H1 (cell line): ENCODE results near the gene ZFYVE27. TPM values are rescaled to one million over a fixed set of nuclear protein-coding genes. Genes with fewer than 3 reads are reported as not detected.
A peak's percentile ranks its signal among the peaks of the same experiment; 100 is the strongest.

ENCODE experiments used
- CTCF ChIA-PET: fragments of 300-600 bp; sonication (Branson Sonifier 250); formaldehyde crosslinking; loops from one replicate; lab custom pipeline; 2021; ENCODE audit not compliant: partially characterized antibody; lab: Charles Lee
- POLR2A ChIA-PET: fragments of 300-600 bp; sonication (Branson Sonifier 250); formaldehyde crosslinking; loops from one replicate; lab custom pipeline; 2021; ENCODE audit warnings: inconsistent platforms; ENCODE audit not compliant: partially characterized antibody; lab: Charles Lee
- DNase-seq, 2 experiments: peaks; one replicate each; pipeline versions ENCODE4 v3.0.0 to v3.0.0-alpha.2; 2010 to 2022; ENCODE audit warnings: low spot score in 2 of 2, low read depth in 1 of 2, mixed read lengths in 1 of 2
- FAIRE-seq: peaks from 2 replicates; lab custom pipeline; 2011; peaks lifted over from hg19 to GRCh38; lab: Jason Lieb, UNC
- H2AFZ ChIP-seq: 2 replicates; pipeline ENCODE4 v1.8.1; 2012; ENCODE audit warnings: low read length, inconsistent platforms
- H2AK5ac ChIP-seq: 2 replicates; pipeline ENCODE4 v1.6.1; 2013; ENCODE audit warnings: low read depth, low read length
- H2BK120ac ChIP-seq: replicated peaks from 2 replicates; pipeline ENCODE3; 2013; ENCODE audit warnings: low read depth, low read length, inconsistent platforms
- H2BK12ac ChIP-seq: 2 replicates; pipeline ENCODE4 v1.6.1; 2013; ENCODE audit warnings: low read depth, low read length
- H2BK15ac ChIP-seq: 2 replicates; pipeline ENCODE4 v1.6.1; 2013; ENCODE audit warnings: low read length
- H2BK20ac ChIP-seq: 2 replicates; pipeline ENCODE4 v1.6.1; 2013; ENCODE audit warnings: low read length
- H2BK5ac ChIP-seq: 2 replicates; pipeline ENCODE4 v1.6.1; 2013; ENCODE audit warnings: low read depth, low read length
- H3K14ac ChIP-seq: 2 replicates; pipeline ENCODE4 v1.6.1; 2013; ENCODE audit warnings: inconsistent platforms; ENCODE audit not compliant: insufficient read length
- H3K18ac ChIP-seq: 2 replicates; pipeline ENCODE4 v1.6.1; 2013; ENCODE audit warnings: low read length; ENCODE audit errors: extremely low read depth
- H3K23ac ChIP-seq: 2 replicates; pipeline ENCODE4 v1.6.1; 2013; ENCODE audit warnings: inconsistent platforms; ENCODE audit not compliant: insufficient read length
- H3K23me2 ChIP-seq: 2 replicates; pipeline ENCODE4 v1.6.1; 2013; ENCODE audit warnings: low read depth, low read length
- H3K27ac ChIP-seq: 2 replicates; pipeline ENCODE4 v1.6.1; 2011; ENCODE audit warnings: low read depth, low read length, inconsistent platforms
- H3K27me3 ChIP-seq, 4 experiments: replicated peaks in 1 of 4; 1 replicate in 1 of 4; 2 replicates in 3 of 4; pipeline versions ENCODE4 v1.6.1 to v1.8.1; 2011 to 2013; ENCODE audit warnings: low read length in 3 of 4, mild to moderate bottlenecking in 3 of 4, inconsistent platforms in 2 of 4, mixed read lengths in 2 of 4, moderate library complexity in 1 of 4; ENCODE audit not compliant: control insufficient read depth in 3 of 4, insufficient read depth in 3 of 4; ENCODE audit errors: extremely low read depth in 1 of 4
- H3K36me3 ChIP-seq, 4 experiments: 2 replicates each; pipeline versions ENCODE4 v1.6.1 to v1.8.1; 2011 to 2013; ENCODE audit warnings: mild to moderate bottlenecking in 4 of 4, low read length in 3 of 4, moderate library complexity in 2 of 4, control low read depth in 1 of 4, inconsistent platforms in 1 of 4; ENCODE audit not compliant: insufficient read depth in 4 of 4, control insufficient read depth in 2 of 4
- H3K4ac ChIP-seq: replicated peaks from 2 replicates; pipeline ENCODE3; 2013; ENCODE audit warnings: low read length, low read depth, mixed read lengths, inconsistent platforms; ENCODE audit not compliant: insufficient read length
- H3K4me1 ChIP-seq, 4 experiments: replicated peaks in 1 of 4; 1 replicate in 1 of 4; 2 replicates in 3 of 4; pipeline versions ENCODE4 v1.6.1 to v1.8.1; 2011 to 2013; ENCODE audit warnings: low read length in 3 of 4, inconsistent platforms in 2 of 4, mixed read lengths in 1 of 4; ENCODE audit not compliant: insufficient read depth in 4 of 4, control insufficient read depth in 3 of 4
- H3K4me2 ChIP-seq, 2 experiments: 2 replicates each; pipeline versions ENCODE4 v1.6.1 to v1.8.1; 2011 to 2013; ENCODE audit warnings: low read depth in 2 of 2, low read length in 2 of 2, control low read depth in 1 of 2, inconsistent platforms in 1 of 2, mild to moderate bottlenecking in 1 of 2; ENCODE audit not compliant: insufficient read depth in 1 of 2
- H3K4me3 ChIP-seq, 4 experiments: fragments of 200-600, 300-600 bp in 1 of 4; sonication (generic), shearing (Covaris generic), sonication (Bioruptor Twin) in 1 of 4; 2 replicates each; pipeline versions ENCODE4 v1.5.1 to v1.8.1; 2011 to 2016; ENCODE audit warnings: low read length in 4 of 4, low read depth in 3 of 4, control low read depth in 2 of 4, inconsistent platforms in 2 of 4, mild to moderate bottlenecking in 2 of 4, mixed read lengths in 1 of 4, moderate library complexity in 1 of 4; ENCODE audit not compliant: insufficient read depth in 2 of 4; ENCODE audit errors: extremely low read depth in 1 of 4
- H3K56ac ChIP-seq: replicated peaks from 2 replicates; pipeline ENCODE3; 2013; ENCODE audit warnings: low read depth, mild to moderate bottlenecking, mixed read lengths, low read length, inconsistent platforms; ENCODE audit not compliant: insufficient read length
- H3K79me1 ChIP-seq: 2 replicates; pipeline ENCODE4 v1.6.1; 2013; ENCODE audit warnings: low read depth, low read length, control low read depth
- H3K79me2 ChIP-seq, 2 experiments: 2 replicates each; pipeline versions ENCODE4 v1.6.1 to v1.8.1; 2012 to 2013; ENCODE audit warnings: low read length in 2 of 2, mild to moderate bottlenecking in 2 of 2, inconsistent platforms in 1 of 2; ENCODE audit not compliant: insufficient read depth in 2 of 2, control insufficient read depth in 1 of 2
- H3K9ac ChIP-seq, 4 experiments: replicated peaks in 1 of 4; 1 replicate in 1 of 4; 2 replicates in 3 of 4; pipeline versions ENCODE4 v1.6.1 to v1.8.1; 2011 to 2013; ENCODE audit warnings: low read depth in 3 of 4, low read length in 3 of 4, control low read depth in 2 of 4, mild to moderate bottlenecking in 2 of 4, moderate library complexity in 2 of 4, inconsistent platforms in 1 of 4; ENCODE audit errors: extremely low read depth in 1 of 4
- H3K9me3 ChIP-seq, 2 experiments: 2 replicates each; pipeline versions ENCODE4 v1.6.1 to v1.8.1; 2012 to 2013; ENCODE audit warnings: mild to moderate bottlenecking in 2 of 2, moderate library complexity in 2 of 2, control low read depth in 1 of 2, inconsistent platforms in 1 of 2, low read depth in 1 of 2, low read length in 1 of 2, mixed read lengths in 1 of 2; ENCODE audit not compliant: insufficient read depth in 2 of 2
- H4K20me1 ChIP-seq, 2 experiments: replicated peaks in 1 of 2; 2 replicates each; pipeline versions ENCODE3 to v1.8.1; 2011 to 2013; ENCODE audit warnings: inconsistent platforms in 2 of 2, low read length in 2 of 2, mild to moderate bottlenecking in 1 of 2; ENCODE audit not compliant: insufficient read depth in 2 of 2, control insufficient read depth in 1 of 2
- H4K5ac ChIP-seq: 2 replicates; pipeline ENCODE4 v1.6.1; 2013; ENCODE audit warnings: low read length, low read depth, mixed read lengths, inconsistent platforms; ENCODE audit not compliant: insufficient read length
- H4K8ac ChIP-seq: 2 replicates; pipeline ENCODE4 v1.8.0; 2013; ENCODE audit warnings: mild to moderate bottlenecking, moderate library complexity, low read length, inconsistent platforms; ENCODE audit not compliant: insufficient read depth; ENCODE audit errors: extremely low read depth
- H4K91ac ChIP-seq: replicated peaks from 2 replicates; pipeline ENCODE3; 2013; ENCODE audit warnings: low read length, mixed read lengths, inconsistent platforms; ENCODE audit not compliant: insufficient read length
- ASH2L ChIP-seq: fragments of 200-600, 300-600 bp; sonication (generic); IDR thresholded peaks from one replicate; pipeline ENCODE4 v1.7.1; 2017; ENCODE audit warnings: low read length
- KDM1A ChIP-seq: fragments of 200-600, 300-600 bp; sonication (generic); IDR thresholded peaks from 2 replicates; pipeline ENCODE4 v1.7.1; 2016; ENCODE audit warnings: mild to moderate bottlenecking, low read length, borderline replicate concordance
- KDM5A ChIP-seq: fragments of 200-600 bp; IDR thresholded peaks from 2 replicates; pipeline ENCODE4 v1.7.1; 2012; ENCODE audit warnings: mild to moderate bottlenecking, low read length, inconsistent platforms, mixed read lengths
- RBBP5 ChIP-seq: IDR thresholded peaks from 2 replicates; pipeline ENCODE4 v1.7.1; 2012; ENCODE audit warnings: low read depth, mild to moderate bottlenecking, inconsistent platforms, low read length, moderate library complexity, borderline replicate concordance
- SP1 ChIP-seq: IDR thresholded peaks from 2 replicates; pipeline ENCODE4 v1.6.1; 2011; ENCODE audit warnings: low read depth, low read length
- SUZ12 ChIP-seq: fragments of 200-600 bp; sonication (generic); IDR thresholded peaks from 2 replicates; pipeline ENCODE4 v1.6.1; 2012; ENCODE audit warnings: mild to moderate bottlenecking, inconsistent platforms, low read length, moderate library complexity, mixed read lengths
- WGBS, 2 experiments: shearing (Covaris generic) in 1 of 2; methylation state at CpG; one replicate each; pipeline versions ENCODE4 v1.1.6 to v1.1.7; 2013 to 2015; ENCODE audit warnings: low lambda C conversion rate in 2 of 2, mixed read lengths in 2 of 2, inconsistent platforms in 1 of 2, low coverage in 1 of 2, missing lambda C conversion rate in 1 of 2; ENCODE audit not compliant: insufficient replicate concordance in 2 of 2, insufficient coverage in 1 of 2, insufficient read length in 1 of 2; ENCODE audit errors: extremely low coverage in 1 of 2, missing lambda C conversion rate in 1 of 2; 5-methylcytosine and 5-hydroxymethylcytosine counted together
- polyA plus RNA-seq, 7 experiments: library from polyadenylated mRNA; depleted of rRNA in 3 of 7; stranded (reverse) in 5 of 7; unstranded in 2 of 7; fragments of >200 nt in 5 of 7; fragments of 200-250 nt in 2 of 7; gene quantifications; 1 replicate in 5 of 7; 2 replicates in 1 of 7; 4 replicates in 1 of 7; pipeline versions ENCODE4 v1.2.1 to v1.2.3, GENCODE V29; 2011 to 2013; ENCODE audit warnings: missing spikeins in 2 of 7, mixed read lengths in 2 of 7
- total RNA-seq: library from RNA; stranded (reverse); fragmentation: NEBNext Ultra II Directional; extraction: Animal tissue kit (Norgen Biotek cat#: 25700); gene quantifications from 2 replicates; pipeline ENCODE4 v1.2.1, GENCODE V29; 2021

ZFYVE27 gene
- total and polyA plus RNA-seq, 2 of the 8 experiments (the other 6 are each of a cell fraction or from before 2014, with no cell fraction given) = 16.6 to 19.8 TPM

GRCh38 chr10:97708167-97708566 lies 28.8 kb upstream of the ZFYVE27 start:
- no peaks in the 10 kb centered on the region for H3K79me2 ChIP-seq
- no peak overlapping the region for H4K91ac ChIP-seq
- ChIA-PET CTCF (interaction anchor here (0.5 to 20.9 kb wide), 9 partner anchors 8 to 1242 kb away, joined by 3 to 773 read pairs (median 50); partner anchors contain the start of genes AVPI1, MARVELD1 and ZFYVE27), POLR2A (interaction anchor here (1.1 to 12.5 kb wide), 3 partner anchors 10 to 24 kb away, joined by 3 to 234 read pairs (median 3); partner anchors contain the start of gene ZFYVE27)
- WGBS, 2 experiments = 89% methylated on average over 2 of the region's 2 CpGs; no CpG with 5 or more reads in 1 of the 2 experiments
- no peak overlapping the region for H2BK20ac ChIP-seq
- H4K5ac ChIP-seq = no peak overlapping the region
- no peak for FAIRE-seq
- no peak overlapping the region for H3K4ac ChIP-seq
- peaks cover 4 to 7% (median 6%) of the 10 kb centered on the region in 4 experiments; a peak in 6 of 7 replicates for H3K4me1 ChIP-seq
- TF ChIP-seq RBBP5 (no peak), SP1 (no peak), SUZ12 (no peak), KDM1A (no peak), ASH2L (no peak), KDM5A (no peak)
- no peak for DNase-seq
- H3K9ac ChIP-seq = no peak overlapping the region
- H3K36me3 ChIP-seq = no peaks in the 10 kb centered on the region
- peaks cover 6% of the 10 kb centered on the region for H3K23me2 ChIP-seq
- no peak overlapping the region for H3K27ac ChIP-seq
- 0 out of 2 replicates have a peak overlapping the region, but pooled peaks have one; percentile 33 for H2AK5ac ChIP-seq
- no peak overlapping the region for H3K4me3 ChIP-seq
- H3K27me3 ChIP-seq = no peaks in the 10 kb centered on the region
- H3K23ac ChIP-seq = no peak overlapping the region
- no peak overlapping the region for H2BK120ac ChIP-seq
- H4K20me1 ChIP-seq = no peaks in the 10 kb centered on the region
- no peak overlapping the region for H4K8ac ChIP-seq
- no peak overlapping the region for H3K14ac ChIP-seq
- H2BK5ac ChIP-seq = no peak overlapping the region
- H3K18ac ChIP-seq = no peak overlapping the region
- 0 out of 2 replicates have a peak overlapping the region, but pooled peaks have one; percentile 1 for H2BK12ac ChIP-seq
- H3K56ac ChIP-seq = no peak overlapping the region
- no peaks in the 10 kb centered on the region for H3K9me3 ChIP-seq
- no peak overlapping the region; a peak in 1 of 4 replicates for H3K4me2 ChIP-seq
- H3K79me1 ChIP-seq = no peaks in the 10 kb centered on the region
- H2BK15ac ChIP-seq = no peak overlapping the region
- no peak overlapping the region for H2AFZ ChIP-seq
